ENCODE measurements around the gene AGER. TPM values are rescaled to one million over a fixed set of nuclear protein-coding genes. Genes with fewer than 3 reads are reported as not detected.

AGER gene
- total RNA-seq, 1 experiment from 2014 or later = 14.3 TPM

DNA sequence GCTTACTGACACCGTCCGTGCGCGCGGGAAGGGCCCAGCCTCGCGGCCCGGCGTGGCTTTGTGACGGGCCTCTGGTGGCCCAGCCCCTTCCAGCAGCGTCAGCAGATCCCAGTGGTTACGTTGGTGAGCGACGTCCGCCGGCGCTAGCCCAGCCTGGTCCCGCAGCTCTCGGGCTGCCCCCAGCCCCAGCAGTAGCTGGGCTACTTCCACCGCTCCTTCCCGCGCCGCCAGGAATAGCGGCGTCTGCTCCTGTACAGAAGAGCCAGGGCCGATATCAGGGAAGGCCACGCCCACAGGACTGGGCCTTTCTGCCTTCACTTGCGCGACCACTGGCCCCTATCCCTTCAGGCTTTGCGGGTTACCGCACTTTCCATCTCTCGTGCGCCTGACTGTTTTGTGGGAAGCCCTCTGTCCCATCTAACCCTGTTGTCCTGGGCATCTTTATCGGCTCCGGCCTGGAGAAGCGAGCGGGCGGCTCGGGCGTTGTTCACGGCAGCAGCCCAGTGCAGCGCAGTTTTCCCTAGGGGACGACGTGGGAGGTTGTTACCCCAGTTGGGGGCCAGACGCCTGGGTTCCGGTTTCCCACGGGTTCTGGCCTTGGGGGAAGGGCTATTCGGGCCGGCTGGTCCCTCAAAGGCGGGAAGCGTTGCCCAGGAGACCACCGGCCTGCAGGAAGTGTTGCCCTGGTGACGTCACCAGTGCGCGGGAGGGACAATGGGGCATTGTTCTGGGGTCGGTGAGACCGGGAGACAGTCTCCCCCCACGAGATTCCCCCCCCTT lies 12.0 kb upstream of the AGER start:
- Histone ChIP-seq H2AFZ (ENCODE audit: low read length) (no peak overlapping the region), H2BK20ac (ENCODE audit: low read depth, low read length, poor library complexity, severe bottlenecking) (no peak overlapping the region), H4K91ac (ENCODE audit: insufficient read length, low read depth, low read length) (peak overlapping the region; percentile 90), H3T11ph (ENCODE audit: low read length) (peak overlapping the region; percentile 39), H3K9me3 (ENCODE audit: control insufficient read depth, low read depth, low read length) (no peaks in the 10 kb centered on the region), H3K56ac (ENCODE audit: insufficient read length, low read depth, low read length) (no peak overlapping the region), H2BK15ac (ENCODE audit: low read depth, low read length) (no peak overlapping the region), H3K9ac (ENCODE audit: extremely low read depth, insufficient read length, low read length) (peak overlapping the region; percentile 91), H3K79me1 (ENCODE audit: insufficient read depth, low read depth, low read length, poor library complexity, severe bottlenecking) (no peaks in the 10 kb centered on the region), H3K23ac (ENCODE audit: insufficient read length, low read depth, low read length) (no peak overlapping the region), H4K20me1 (ENCODE audit: control insufficient read depth, insufficient read depth, insufficient read length) (no peaks in the 10 kb centered on the region), H4K8ac (replicated peaks; ENCODE audit: insufficient read length, low read depth, low read length) (peak overlapping the region; percentile 2), H3K23me2 (ENCODE audit: insufficient read length, low read depth, low read length, poor library complexity, severe bottlenecking) (peaks cover 9% of the 10 kb centered on the region), H3K4ac (ENCODE audit: low read depth, low read length) (peak overlapping the region; percentile 81; the same call in 1 of the 2 replicates), H2BK120ac (ENCODE audit: low read depth, low read length, poor library complexity, severe bottlenecking) (peak overlapping the region; percentile 93), H3K4me1 (ENCODE audit: insufficient read depth, low read length) (peaks cover 3% of the 10 kb centered on the region), H3K18ac (ENCODE audit: insufficient read length, low read depth, low read length) (peak overlapping the region; percentile 97), H3K27me3 (ENCODE audit: insufficient read depth, low read length) (no peaks in the 10 kb centered on the region), H3K14ac (ENCODE audit: insufficient read depth, low read length) (peak overlapping the region; percentile 96), H3K27ac (ENCODE audit: insufficient read length, low read depth, low read length) (peak overlapping the region; percentile 93), H3K79me2 (ENCODE audit: insufficient read depth, low read length) (no peaks in the 10 kb centered on the region), H2BK12ac (ENCODE audit: insufficient read length, low read depth, low read length) (peak overlapping the region; percentile 22), H4K5ac (ENCODE audit: insufficient read length, low read depth, low read length) (peak overlapping the region; percentile 80), H2AK5ac (ENCODE audit: insufficient read length, low read length) (no peak overlapping the region), H3K4me2 (ENCODE audit: insufficient read depth, insufficient read length, low read length) (peak overlapping the region; percentile 68), H2BK5ac (ENCODE audit: insufficient read length, low read length) (peak overlapping the region; percentile 88)
- no peaks in the 10 kb centered on the region for H3K27me3 Mint-ChIP-seq (ENCODE audit: low read depth)
- TF ChIP-seq, protein P1, sequence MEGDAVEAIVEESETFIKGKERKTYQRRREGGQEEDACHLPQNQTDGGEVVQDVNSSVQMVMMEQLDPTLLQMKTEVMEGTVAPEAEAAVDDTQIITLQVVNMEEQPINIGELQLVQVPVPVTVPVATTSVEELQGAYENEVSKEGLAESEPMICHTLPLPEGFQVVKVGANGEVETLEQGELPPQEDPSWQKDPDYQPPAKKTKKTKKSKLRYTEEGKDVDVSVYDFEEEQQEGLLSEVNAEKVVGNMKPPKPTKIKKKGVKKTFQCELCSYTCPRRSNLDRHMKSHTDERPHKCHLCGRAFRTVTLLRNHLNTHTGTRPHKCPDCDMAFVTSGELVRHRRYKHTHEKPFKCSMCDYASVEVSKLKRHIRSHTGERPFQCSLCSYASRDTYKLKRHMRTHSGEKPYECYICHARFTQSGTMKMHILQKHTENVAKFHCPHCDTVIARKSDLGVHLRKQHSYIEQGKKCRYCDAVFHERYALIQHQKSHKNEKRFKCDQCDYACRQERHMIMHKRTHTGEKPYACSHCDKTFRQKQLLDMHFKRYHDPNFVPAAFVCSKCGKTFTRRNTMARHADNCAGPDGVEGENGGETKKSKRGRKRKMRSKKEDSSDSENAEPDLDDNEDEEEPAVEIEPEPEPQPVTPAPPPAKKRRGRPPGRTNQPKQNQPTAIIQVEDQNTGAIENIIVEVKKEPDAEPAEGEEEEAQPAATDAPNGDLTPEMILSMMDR (conservative IDR thresholded peaks at IDR 0.05) = no peak
- H3K9me3 Mint-ChIP-seq = no peaks in the 10 kb centered on the region; a peak in 1 of 5 replicates
- peak; percentile 94 for DNase-seq
- H3K4me1 Mint-ChIP-seq = peaks cover 44% of the 10 kb centered on the region in 2 experiments
- H3K36me3 Mint-ChIP-seq (ENCODE audit: insufficient read depth in 1 of 3, low read depth in 3 of 3) = no peaks in the 10 kb centered on the region
- no CpG with 5 or more reads among the region's 58 CpGs for WGBS (ENCODE audit: extremely low coverage, insufficient read length, low lambda C conversion rate)
- peak overlapping the region; percentile 91 to 96 for H3K4me3 Mint-ChIP-seq
- peak overlapping the region; percentile 100 for H3K27ac Mint-ChIP-seq
